Measurements from ENCODE around the gene CLDND1.

Gene CLDND1

DNA sequence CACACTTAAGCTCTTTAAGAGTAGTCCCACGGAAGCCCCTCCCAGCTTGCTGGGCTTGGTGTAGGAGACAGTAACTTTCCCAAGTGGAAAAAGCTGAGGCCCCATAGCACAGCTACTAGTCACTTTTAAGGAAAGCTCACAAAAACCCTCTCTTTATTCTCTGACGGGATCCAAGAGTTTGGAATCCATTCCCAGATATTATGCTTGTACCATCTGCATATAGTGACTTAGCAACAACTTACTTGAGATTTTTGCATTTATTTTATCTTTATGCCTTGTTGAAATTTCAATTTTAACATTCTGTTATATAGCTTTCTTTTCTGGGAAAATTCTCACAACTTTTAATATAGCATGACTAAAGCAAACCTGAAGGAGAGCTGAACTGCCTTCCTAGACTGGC is 28.5 kb upstream of the CLDND1 start:
- DNase-seq: no peak

DNA sequence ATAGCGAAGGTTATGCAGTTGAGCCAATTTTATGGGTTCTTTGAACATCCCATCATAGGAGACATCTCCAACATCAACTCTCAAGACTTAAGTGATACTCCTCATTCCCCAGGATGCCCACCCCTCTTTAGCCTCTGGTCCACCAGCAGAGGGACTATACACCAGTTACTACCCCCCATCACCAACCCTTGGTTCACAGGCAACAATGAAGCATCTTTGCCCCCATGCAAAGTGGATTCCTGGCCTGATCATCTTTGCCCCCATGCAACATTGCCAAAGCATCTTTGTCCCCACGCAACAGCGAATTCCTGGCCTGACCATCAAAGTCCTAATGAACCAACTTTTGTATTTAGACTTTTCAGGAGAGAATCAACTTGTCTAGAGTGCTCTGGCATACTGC is 28.1 kb upstream of the CLDND1 start:
- DNase-seq: no peak

DNA sequence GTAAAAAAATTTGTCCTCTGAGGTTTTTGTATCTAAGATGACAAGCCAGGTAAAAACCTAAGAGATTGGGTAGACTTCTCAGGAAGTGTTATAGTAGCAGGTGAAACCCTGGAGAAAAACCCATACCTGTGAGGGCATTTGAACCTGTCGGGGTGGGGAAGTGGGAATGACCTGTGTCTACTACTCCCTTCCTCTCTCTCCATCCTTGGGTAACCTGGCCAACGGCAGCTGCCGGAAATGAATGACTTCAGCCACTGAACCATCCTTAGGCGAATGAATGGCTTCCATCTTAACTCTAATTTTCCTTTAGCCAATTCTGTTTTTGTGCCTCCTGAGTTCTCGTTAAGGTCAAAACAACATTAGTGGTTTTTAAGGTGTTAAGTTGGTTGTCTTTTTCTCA is 25.8 kb upstream of the CLDND1 start:
- no peak for DNase-seq

DNA sequence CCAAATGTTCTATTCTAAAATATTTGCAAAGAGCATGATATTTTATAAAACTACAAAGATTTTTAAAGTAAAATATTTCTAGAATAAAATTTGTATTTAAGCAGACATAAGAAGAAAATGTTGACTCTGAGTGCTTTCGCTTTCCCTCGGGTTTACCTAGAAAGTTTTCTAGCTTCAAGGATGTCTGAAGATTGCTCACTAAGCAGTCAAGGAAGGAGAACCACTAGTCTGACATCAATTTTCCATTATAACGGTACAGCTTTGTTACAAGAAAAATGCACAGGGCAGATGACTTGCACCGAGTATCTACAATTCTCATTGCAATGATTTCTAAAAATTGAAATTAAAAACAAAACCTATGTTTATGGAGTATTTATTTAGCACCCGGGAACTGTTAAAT is 23.2 kb upstream of the CLDND1 start:
- DNase-seq: no peak

DNA sequence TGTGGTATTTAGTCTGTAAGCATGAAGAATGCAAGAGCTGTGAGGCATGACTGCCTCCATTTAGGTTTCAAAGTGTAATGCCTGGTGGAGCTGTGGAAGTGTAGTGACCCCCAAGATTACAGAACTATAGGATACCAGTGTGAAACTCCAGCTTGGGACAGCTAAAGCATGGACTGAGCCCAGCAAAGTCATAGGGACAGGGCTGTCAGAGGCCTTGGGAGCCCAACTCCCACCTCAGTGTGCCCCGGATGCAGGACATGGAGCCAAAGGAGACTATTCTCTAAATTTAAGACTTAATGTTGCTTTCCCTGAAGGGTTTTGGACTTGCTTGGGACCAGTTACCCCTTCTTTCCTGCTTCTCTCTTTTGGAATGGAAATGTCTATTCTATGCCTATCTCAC is 19.9 kb upstream of the CLDND1 start:
- DNase-seq: no peak

DNA sequence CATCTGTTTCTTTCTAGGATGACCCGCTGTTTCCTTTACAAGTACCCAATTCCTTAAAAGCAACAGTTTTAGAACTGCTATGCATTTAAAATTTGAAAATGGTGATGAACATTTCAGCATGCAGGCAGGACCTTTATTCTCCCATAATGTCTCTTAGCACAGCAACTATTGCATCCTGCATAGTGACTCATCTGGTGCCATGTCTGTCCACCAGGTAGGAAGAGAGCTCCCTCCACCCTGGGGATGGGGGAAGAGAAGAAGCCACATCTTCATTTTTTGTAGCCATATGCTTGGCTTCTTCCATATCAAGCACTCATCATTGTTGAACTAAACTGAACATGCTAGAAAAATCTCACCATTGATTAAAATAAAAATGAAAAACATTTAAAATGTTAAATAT is 19.0 kb upstream of the CLDND1 start:
- DNase-seq: no peak

DNA sequence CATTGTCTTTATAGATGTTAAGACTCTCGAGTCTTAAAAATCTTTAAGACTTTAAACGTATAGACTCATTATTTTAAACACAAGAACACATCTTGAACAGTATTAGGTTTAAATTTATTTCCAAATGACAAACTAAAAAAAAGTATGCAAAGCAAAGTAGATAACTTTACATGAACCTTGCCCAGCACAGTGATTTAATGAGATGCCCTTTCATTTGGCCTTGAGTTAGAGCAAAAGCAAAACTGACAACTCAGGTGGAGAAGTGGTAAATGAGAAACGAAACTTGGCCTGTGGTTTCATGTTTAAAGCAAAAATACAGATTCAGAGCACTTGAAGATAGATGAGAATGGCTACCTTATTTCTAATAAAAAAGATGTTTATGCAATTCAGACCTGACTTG is 17.6 kb upstream of the CLDND1 start:
- no peak for DNase-seq

DNA sequence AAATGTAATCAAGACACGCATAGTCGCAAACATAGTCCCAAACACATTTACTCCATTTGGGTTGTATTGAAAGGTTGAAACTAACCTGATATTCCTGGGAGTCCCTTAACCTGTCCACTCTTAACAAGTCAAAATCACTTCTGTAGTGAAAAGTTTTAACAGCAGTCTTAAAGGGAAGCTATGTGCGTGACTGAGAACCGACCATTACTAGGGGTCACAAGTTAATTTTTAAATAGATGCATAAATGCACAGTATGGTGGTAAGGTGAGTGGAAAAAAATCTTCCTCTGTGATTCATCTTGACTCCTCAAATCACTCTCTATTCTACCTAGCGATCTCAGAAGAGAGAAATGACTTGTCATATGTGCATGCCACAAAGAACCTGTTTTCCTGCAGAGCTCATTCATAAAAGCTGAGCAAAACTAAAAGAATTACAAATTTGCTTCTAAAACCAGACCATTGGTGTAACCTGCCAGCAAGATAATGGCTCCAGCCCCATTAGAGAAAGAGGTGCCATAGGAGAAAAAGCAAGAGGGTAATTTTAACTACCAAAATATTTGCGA is 13.8 kb upstream of the CLDND1 start:
- DNase-seq: no peak

DNA sequence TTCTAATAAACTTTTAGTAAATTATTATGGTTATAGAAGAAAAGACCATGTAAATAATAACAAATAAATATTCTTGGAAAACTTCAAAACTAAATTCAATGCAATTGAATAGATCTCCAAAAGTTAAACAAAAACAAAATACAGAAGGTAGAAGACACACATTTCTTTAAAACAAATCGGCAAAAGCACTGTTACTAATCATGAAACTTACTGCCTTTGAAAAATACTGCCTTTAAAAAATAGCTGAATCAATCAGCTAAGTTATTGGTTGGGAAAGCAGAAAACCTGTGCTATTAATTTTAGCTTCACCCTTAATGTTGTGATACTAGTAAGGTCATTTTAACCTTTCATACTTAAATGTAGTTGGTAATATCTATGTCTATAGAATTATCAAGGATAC is 12.0 kb upstream of the CLDND1 start:
- no peak for DNase-seq

DNA sequence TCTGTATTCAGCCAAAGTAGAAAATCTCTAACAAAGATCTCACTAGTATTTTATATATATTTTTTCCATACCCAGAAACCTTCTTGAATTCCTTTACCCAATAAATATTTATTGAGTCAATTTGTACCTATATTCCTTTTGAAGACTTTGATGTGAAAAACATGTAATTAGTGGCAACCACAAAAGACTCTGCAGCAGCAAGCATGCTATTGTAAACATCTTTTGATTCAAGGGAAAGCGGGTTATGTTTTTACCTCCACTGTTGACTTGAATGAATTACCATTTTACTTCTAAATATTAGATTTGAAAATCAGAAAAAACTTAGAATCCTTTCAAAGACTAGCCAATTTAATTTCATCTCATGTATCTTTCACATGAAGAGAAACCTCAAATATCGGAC is 11.5 kb upstream of the CLDND1 start:
- no peak for DNase-seq

DNA sequence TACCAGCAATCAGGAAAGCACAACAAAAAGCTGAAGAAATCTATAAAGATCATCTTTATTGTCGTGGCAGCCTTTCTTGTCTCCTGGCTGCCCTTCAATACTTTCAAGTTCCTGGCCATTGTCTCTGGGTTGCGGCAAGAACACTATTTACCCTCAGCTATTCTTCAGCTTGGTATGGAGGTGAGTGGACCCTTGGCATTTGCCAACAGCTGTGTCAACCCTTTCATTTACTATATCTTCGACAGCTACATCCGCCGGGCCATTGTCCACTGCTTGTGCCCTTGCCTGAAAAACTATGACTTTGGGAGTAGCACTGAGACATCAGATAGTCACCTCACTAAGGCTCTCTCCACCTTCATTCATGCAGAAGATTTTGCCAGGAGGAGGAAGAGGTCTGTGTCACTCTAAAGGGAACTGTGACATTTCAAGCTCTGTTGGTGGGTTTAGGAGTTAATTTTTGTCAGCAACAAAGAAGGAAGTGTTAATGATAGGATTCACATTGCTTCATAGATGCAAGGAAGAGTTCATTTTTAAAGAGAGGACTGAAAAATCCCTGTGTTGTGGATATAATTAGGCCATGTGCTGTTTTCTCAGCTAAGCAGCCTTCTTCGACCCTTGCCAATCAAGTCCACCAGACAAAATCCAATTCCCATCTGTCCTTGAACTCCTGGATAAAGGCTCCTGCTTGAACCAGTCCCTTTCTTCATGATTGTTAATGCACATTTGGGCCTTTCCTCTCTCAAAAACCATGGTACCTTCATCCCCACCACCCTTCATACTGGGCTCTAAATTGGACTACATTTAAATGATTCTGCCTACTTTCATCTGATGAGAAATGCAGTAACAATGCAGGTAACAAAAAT is 10.2 kb upstream of the CLDND1 start:
- no peak for DNase-seq

DNA sequence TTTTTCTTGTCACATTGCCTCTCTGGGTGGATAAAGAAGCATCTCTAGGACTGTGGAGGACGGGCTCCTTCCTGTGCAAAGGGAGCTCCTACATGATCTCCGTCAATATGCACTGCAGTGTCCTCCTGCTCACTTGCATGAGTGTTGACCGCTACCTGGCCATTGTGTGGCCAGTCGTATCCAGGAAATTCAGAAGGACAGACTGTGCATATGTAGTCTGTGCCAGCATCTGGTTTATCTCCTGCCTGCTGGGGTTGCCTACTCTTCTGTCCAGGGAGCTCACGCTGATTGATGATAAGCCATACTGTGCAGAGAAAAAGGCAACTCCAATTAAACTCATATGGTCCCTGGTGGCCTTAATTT is 9.6 kb upstream of the CLDND1 start:
- DNase-seq: no peak

DNA sequence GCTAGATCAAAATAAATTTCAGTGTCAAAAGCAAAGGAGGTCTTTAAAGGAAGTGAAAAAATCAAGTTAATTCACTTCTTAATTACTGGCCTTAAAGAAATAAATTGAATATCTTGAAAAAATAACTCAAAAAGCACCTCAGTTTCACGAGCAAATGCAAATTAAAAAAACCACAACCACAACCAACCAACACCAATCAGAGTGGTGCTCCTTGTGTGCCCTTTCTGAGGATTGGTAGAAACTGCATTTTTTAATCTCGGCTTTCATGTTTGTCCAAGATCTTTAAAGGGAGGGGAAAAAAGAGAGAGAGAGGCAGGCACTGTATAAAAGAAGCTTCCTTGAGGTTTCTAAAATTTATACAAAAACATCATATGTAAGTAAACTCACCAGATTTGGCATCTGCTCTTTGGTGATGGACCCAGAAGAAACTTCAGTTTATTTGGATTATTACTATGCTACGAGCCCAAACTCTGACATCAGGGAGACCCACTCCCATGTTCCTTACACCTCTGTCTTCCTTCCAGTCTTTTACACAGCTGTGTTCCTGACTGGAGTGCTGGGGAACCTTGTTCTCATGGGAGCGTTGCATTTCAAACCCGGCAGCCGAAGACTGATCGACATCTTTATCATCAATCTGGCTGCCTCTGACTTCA is 9.0 kb upstream of the CLDND1 start, which contains the start of gene GPR15:
TSS of gene GPR15 (plus strand) at position 357 of the 653 bp plus-strand sequence. CDS start at position 413, 56 bp downstream.
- DNase-seq: no peak

DNA sequence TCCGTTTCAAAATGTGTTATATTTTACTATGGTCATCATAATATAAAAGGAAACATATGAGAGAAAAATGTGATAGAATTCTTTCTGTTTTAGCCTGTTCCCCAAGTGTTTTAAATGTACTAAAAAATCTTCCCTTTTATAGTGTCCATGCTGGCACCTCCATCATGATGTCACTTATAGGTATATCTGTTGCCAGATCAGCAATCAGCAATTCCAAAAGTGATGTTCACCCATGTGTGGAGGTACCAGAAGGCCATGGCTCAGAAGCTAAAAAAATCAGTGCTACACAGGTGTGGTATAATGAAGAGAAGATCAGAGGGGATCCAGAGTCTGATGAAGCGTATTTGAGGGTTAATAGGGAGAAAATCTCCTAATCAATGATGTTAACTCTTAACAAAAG is 8.0 kb upstream of the CLDND1 start:
- no peak for DNase-seq

DNA sequence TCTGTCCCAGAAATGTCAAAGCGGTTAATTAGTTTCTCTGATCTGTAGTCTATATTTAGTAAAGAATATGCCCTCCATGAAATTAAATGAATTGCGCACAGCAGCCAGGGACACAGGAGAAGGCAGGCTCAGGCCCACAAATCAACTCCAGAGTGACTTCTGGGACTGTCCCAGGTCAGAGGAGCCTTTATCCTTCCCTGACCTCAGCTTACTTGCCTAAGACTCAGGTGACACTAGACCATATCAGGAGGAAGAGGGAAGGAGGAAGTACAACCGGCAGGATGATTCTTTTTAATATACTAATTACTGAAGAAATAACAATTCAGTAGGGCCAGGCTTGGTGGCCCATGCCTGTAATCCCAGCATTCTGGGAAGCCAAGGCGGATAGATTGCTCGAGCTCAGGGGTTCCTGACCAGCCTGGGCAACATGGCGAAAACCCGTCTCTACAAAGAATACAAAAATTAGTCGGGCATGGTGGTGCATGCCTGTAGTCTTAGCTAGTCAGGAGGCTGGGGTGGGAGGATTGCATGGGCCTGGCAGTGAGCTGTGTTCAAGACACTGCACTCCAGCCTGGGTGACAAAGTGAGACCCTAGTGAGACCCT is 7.3 kb upstream of the CLDND1 start:
- DNase-seq: no peak

DNA sequence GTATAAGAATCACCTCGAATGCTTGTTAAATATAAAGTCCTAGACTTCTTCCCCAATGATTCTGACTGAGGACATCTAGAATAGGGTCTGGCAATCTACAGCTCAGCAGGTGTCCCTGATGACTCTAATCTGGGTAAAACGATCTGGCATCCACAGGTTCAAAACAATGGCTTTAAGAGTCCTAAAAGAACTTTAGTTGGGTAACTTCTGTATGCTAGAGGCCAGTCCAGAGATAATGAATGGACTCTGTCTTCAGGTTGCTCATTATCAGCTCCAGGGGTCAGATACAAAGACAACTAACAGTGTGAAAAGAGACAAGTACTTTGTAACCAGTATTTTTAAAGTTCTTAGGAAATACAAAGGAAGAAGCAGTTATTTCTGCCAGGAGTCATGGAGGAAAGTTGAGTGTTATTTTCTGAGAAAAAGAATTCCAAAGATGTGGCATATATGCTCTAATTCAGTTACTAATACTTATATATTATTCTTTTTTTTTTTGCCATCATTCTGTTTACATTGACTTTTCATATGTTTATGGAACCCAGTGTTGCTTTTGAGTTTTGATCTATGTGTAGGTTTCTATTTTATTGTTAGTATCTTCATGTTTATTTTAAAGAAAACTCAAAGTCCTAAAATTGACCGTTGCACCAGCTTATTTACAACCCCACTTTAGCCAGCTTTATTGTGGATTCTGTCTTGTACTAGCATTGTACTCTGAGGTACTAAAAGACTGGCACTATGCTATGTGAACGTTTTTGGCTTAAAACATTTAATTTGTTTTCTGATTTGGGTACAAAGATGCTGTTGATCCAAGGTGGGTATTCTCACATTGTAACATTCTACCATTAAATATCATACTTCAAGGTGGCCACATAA is 6.0 kb upstream of the CLDND1 start:
- DNase-seq: no peak

DNA sequence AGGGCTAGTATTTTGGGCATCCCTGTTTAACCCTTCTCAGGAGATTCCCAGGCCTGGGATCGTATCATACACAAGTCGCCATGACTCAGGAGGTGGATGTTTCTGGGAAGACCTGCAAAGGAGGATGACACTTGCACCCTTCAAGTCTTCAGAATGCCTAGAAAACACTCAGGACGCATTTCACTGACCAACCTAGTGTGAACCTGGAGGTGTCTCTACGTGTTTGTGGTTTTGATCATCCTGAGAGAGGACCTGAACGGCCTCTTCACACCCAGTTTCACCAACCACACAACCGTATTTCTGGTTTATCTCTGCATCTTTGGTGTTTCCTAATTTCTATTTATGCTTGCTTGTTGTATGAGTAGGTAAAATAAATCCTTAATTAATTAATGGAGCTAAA is 2.8 kb upstream of the CLDND1 start:
- no peak for DNase-seq

DNA sequence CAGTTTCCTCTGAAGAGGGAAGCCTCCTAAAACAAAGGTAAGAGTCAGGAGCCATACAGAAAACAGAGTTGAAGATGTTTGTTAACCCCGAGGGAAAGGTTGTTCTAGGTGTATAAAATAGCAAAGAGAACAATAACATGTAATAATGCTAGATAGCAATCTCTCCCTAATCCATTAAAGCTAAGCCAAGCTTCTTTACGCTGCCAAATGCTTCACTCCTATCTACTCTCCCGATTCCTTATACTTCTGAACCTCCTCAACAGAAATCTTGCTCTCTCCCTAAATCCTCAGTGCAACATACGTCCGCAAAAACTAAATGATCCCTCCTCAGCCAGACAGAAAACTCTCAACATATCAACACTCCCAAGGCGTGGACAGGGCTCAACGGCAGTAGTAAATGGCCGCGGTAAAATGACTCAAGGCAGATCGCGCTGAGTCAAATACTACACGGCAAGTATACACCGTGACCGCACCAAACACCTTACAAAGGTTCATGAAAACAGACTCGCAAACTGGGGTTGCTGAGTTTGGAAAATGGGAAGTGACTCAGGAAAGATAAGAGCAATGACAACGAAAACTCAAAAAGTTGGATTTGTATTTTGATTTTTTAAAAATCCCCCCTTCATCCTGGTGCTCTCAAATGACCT is 682 bp downstream of the CLDND1 start:
- DNase-seq: no peak

DNA sequence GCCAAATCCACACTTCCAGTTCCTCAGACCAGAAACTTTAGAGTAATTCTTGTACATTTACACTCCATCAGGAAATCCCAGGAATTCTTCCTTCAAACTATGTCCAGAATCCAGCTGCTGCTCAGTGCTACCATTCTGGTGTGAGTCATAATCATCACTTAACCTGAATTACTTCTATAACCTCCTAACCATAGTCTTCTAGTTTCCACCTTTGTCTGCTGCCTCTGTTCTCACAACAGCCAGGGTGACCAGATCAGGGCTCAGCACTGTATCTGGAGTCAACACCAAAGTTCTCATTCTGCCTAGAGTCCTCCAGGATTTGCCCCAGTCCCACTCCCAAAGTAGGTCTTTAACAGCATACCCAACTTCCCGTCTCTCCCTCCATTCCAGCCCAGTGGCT is 3.4 kb downstream of the CLDND1 start:
- no peak for DNase-seq

DNA sequence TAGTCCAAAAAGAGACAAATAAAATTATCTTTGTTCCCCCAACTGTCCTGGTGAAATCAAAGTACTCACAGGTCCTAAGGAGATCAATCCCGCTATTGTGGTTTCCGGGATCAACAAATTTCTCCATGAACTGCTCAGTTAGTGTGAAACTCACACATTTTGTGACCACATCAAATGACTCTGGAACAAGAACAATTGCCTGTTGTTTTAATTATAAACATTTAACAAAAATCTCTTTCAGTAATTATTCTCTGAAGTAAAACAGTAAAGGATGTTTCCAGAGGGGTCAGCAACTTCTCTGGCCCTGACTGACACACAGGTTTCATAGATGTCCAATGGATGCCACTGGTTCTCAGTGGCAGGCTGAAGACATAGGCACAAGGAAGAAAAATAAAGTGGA is 3.9 kb downstream of the CLDND1 start:
- no peak for DNase-seq

DNA sequence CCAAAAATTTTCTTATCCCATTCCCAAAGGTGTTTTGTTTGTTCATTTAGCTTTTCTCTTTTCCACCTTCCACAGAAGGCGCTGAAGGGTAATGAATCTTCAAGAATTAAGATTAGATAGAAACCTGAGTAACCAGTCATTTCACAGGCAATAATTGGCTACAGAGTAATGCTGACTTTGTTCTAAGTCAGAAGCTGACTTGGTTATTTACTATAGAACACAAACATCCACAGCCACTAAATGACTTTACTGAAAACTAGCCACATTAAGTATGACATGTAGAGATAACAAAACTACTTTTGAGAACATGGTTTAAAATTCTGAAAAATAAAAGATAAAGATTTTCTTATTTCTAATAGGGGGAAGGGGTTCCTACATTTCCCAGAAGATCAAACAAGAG is 7.8 kb downstream of the CLDND1 start:
- DNase-seq: no peak

DNA sequence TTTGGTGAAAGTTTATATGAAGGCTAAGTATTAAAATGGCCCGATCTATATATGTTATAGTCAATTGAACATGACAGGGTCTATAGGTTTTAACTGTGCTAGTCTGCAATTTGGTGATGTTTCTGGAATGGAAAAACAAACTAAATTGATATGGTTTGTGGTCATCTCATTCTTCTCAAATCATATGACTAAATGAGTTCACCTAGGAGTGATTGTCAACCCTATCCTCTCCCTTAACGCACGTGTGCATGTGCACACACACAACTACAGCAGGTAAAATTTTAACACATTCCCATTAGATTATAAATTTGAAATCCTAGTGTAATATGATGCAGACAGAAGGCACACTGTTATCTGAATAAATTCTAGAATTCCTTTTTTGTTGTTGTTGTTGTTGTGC is 9.0 kb downstream of the CLDND1 start:
- no peak for DNase-seq

All from cortex of kidney (tissue), 1 donor.